Measurements from ENCODE around the gene LSM3. TPM values are rescaled to one million over a fixed set of nuclear protein-coding genes. Genes with fewer than 3 reads are reported as not detected.

LSM3 gene
- total RNA-seq, 1 experiment from 2014 or later, result 17.7 TPM

GRCh38 chr3:14248849-14249523 lies 70.4 kb downstream of the LSM3 start:
- H3K36me3 Mint-ChIP-seq (ENCODE audit: insufficient read depth, unreplicated experiment), result peaks cover 4% of the 10 kb centered on the region
- no peak for TF ChIP-seq CTCF (IDR thresholded peaks at IDR 0.05; ENCODE audit: unreplicated experiment)
- intact Hi-C loops (cut with micrococcal nuclease; ENCODE audit: unreplicated experiment), result no loop called here
- CTCF ChIA-PET, result interaction anchor here (0.7 kb wide), 1 partner anchor 367 kb away, joined by 3 read pairs; no protein-coding TSS in a partner anchor
- no peaks in the 10 kb centered on the region for H3K9me3 Mint-ChIP-seq (ENCODE audit: low read depth, unreplicated experiment)
- H3K27ac Mint-ChIP-seq (ENCODE audit: unreplicated experiment), result no peak overlapping the region
- no peaks in the 10 kb centered on the region for H3K27me3 Mint-ChIP-seq (ENCODE audit: unreplicated experiment)
- no peak overlapping the region for H3K4me3 Mint-ChIP-seq (ENCODE audit: low read depth, unreplicated experiment)
- DNase-seq, result no peak
- no TSS peak for BruUV-seq (replicated peaks)
- peaks cover 12% of the 10 kb centered on the region for H3K4me1 Mint-ChIP-seq (ENCODE audit: low read depth, unreplicated experiment)

Other genes starting within 250 kb of the LSM3 start
- gene CHCHD4, start 53.9 kb upstream of the LSM3 start, total RNA-seq (2022), result 14.3 and 16.7 TPM in 2 replicates
- gene TMEM43, start 53.8 kb upstream of the LSM3 start, total RNA-seq (2022), result 56.2 and 57.0 TPM in 2 replicates
- 23.8 and 24.3 TPM in 2 replicates for gene XPC, start 216 bp upstream of the LSM3 start, total RNA-seq (2022)
- 46.3 and 48.3 TPM in 2 replicates for gene SLC6A6, start 223.8 kb downstream of the LSM3 start, total RNA-seq (2022)

All from Calu3 (cell line).